NCI-H510A treated with DMSO at 0.1 percent for 48 hours (cell line): ENCODE data around the gene FIBCD1.

ENCODE experiments used
- DNase-seq: peaks from one replicate; lab custom pipeline; 2025; lab: John Stamatoyannopoulos, UW

FIBCD1 gene

DNA sequence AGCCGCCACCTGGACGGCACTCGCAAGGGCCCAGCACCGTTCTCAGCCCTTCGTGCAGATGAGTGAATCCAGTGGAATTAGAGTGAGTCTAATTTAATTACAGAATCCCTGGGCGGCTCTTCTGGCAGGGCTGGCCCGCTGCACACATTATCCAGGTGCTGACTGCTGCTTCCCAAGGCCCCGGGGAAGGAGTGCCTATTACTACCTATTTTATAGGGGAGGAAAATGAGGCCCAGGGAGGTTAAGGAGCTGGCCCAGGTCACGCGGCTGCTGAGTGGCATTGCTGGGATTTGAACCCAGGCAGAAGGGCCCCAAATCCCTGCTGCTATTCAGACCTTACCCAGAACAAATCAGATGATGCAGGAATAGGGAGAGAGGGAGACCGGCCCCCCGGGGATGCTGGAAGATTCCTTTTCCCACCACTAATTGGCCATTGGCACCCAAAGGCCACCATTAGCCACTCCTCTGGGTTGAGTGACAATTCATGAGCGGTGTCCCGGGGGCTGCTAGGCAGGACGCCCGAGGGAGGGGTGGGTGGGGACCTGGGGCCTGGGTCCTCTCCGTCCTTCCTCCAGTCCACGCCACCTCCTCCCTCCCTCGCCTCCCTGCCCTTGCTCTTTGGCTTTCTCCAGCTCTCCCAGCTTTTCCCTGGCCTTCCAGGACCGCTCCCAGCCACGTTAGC is 32.2 kb downstream of the FIBCD1 start:
- DNase-seq, result no peak

DNA sequence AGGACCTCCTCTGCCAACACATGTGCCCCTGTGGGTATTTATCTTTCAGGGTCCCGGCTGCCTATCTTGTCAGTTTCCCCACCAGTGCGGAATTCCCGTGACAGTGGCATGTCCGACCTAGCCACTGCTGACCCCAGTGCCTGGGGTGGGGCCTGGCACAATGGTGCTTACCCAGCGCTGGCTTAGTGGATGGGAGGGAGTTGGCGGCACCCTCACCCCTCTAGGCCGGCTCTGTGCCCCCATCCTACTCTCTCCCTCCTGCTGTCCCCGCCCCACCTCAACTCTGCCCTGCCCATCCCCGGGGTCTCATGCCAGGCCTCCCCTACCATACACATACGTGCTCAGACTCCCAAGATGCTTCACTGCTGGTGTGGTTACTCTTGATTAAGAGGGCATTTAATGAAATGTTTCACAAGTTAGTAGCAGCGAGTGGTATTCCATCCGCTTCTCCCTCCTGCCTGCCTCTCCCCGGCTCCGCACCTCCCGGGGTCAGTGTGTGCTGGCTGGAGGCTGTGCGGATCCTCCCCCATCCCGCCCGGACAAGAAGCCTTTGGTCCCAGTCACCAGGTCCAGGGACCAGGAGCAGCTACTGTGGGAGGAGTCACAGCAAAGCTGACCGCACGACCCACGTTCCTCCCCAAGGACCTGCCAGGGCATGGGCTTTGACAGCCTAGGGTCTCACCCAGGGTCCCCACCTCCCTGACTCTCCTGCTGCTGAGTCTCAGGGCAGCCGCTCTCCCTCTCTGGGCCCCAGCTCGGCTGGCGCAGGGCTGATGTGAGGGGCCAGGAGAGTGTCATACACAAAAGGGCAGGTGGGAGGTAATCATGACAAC is 32.9 kb downstream of the FIBCD1 start:
- no peak for DNase-seq

DNA sequence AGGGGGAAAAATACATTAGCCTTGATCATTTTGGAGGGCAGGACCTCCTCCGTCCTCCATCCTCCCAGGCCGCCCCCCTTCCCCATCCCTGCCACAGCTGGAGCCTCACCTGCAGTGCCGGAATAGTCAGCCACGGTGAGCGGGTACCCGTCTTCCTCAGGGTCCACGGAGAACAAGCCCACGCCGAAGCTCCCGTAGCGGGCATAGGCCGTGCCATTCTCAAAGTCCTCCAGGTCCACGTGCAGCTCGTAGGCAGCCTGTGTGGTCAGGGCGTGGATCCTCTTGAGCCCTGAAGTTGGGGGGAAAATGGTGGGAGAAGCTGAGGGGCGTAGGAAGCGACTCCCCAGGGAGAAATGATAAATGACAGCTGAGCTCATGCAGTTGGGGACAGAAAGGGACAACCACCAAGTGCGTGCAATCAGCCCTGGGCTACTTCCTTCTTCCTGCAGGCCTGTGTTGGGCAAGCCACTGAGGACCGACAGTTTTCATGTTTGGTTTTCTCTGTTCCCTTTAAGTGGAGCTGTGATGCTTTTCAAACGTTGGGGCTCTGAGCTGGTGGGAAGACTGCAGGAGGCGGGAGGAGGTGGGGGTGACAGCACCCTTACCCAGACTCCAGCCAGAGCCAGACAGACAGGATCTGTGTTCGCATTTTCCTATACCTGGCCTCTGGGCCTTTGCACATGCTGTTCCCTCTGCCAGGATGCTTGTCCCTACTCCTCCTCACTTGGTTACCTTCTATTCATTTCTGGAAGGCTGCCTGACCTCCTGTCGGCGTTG is 33.7 kb downstream of the FIBCD1 start:
- DNase-seq, result no peak

DNA sequence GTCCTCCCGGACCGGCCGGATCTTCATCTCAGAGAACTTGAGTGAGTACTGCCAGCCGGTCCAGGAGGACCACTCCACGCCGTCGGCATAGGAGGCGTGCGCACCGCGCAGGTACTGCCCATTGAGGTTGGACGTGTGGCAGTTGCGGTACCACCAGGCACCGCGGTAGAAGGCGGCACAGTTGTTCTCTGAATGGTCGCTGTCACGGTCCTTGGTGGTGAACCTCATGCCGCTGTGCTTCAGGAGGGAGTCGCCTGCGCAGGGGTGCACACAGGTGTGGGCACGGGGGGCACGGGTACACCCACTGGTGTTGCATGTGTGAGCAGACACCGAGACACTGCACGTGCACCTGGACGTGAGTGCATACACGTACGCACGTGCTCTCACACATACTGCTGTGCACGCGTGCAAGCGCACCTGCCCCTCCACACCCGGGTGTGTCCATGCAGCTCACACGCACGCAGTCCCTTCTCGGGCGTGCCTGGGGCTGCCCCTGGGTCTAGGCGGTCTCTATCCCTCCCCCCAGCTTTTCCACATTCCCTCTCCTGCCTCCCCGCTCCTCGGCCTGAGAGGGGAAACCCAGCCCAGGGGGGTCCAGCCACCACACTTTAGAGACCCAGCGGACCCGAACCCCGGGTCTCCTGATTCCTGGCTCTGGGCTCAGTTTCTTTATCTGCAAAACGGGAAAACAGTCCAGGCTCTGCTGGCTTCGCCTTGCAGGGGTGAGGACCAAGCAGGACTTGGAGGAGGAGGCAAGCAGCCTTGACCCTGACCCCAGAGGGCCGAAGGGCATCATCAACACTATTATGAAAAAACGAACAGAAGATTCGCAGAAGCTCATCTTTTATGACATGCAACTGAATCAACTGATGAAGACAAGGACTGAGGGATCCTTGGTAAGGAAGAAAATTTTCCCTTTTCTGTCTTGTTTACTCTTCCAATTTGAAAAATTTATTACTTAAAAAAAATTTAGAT is 34.7 kb downstream of the FIBCD1 start:
- no peak for DNase-seq

DNA sequence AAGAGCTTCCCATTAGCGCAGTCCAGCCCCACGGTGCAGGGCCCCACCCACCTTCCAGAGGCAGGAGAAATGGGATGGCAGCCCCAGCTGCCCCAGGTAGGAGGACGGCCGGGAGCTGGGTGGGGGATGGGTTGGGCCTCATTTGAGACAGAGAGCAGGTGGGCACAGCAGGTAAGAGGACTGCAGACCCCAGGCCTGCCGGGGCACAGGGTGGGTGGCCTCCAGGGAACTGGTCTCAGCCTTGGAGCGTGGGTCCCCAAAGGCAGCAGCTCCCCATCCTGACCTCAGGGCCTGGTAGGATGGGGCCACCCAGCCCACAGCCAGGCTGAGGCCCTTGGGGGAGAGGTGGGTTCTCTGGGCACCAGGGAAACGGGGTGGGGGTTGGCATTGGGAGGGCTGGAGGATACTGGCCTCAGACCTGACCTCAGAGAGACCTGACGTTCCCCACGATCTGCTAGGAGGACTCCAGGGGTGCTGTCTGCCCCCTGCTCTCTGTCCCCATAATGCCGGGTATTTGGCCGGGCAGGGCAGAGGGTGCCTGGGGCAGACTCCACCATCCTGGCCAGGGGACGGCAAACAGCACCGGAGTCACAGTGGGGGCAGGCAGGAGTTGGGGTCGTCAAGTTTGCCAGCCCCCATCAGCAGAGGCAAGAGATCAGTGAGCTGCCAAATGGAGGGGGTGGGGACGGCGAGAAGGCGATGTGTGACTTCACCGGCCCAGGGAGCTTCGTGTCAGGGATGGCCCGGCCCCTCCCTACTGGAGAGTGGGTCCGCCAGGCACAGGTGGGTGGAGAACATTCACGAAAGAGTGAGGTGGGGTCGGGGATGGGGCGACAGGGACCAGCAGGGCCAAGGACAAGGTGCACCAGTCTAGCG is 35.6 kb downstream of the FIBCD1 start:
- DNase-seq, result no peak

DNA sequence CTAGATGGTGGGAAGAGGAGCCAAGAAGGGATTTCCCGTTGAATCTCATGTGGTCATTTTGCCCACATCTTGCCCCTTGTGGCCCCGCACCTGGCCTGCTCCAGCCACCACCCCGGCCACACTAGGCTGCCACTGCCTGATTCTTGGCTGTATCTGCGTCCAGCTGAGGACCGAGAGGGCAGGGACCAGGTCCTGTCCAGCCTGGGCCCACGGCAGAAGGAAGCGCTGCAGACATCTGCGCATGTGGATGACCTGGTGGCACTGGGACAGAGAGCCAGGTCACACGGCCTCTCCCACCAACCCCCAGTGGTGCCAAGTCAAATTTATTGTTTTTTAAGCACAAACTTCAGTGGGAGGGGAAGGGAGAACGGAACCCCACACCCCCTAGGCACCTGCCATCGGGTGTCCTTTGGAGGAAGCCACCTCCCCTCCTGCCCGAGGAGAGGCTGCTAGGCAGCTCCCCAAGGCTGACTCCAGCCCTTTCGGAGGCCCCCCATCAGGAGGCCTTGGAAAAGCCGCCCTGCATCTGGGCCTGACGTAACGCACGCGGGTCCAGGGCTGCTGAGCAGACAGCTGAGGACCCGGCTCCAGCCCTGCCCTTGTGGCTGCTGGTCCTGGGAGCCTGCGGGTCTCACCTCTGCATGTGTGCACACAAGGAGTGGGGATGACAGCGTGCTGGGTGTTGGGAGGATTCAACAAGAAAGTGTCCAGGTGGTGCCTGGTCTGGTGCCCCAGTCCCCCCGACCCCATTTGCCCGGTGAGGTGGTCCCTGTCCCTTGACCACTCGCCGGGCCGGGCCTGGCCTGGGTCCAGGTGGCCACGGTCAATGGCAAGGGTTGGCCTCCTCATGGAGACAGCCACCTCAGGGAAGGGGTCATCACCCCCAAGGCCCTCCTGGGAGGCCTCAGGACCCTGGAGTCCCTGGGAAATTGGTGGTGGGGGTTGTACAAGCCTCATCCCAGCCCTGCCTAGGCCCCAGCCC is 36.6 kb downstream of the FIBCD1 start:
- DNase-seq, result no peak

DNA sequence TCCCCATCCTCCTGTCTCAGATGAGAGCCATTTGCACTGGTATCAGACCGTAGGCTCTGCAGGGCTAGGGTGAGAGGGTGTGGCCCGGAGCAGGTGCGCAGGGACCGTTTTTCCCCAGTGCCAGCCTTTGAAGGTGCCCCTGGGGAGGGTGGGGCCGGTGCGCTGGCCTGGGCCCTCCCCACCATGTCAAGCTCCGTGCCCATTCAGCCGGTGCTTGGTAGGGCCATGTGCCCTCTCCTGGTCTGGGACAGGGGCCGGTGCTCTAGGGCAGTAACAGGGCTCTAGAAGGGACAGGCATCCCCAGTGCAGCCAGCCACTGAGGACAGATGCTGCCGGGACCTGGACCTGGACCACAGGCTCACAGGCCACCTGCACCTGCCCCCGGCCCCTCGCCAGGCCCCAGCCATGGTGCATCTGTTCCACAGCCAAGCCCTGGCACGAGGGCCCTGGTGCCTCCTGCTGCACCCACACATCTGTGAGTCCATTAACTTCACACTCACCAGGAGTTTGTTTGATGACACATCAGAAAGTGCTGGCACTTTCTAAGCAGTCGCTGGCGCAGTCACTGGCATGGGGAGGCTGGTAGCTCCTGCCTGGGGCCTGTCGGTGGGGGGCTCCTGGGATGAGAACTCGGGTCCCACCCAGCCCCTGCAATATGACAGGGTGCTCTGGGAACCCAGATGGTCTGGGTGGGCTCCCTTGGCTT is 37.4 kb downstream of the FIBCD1 start:
- no peak for DNase-seq

DNA sequence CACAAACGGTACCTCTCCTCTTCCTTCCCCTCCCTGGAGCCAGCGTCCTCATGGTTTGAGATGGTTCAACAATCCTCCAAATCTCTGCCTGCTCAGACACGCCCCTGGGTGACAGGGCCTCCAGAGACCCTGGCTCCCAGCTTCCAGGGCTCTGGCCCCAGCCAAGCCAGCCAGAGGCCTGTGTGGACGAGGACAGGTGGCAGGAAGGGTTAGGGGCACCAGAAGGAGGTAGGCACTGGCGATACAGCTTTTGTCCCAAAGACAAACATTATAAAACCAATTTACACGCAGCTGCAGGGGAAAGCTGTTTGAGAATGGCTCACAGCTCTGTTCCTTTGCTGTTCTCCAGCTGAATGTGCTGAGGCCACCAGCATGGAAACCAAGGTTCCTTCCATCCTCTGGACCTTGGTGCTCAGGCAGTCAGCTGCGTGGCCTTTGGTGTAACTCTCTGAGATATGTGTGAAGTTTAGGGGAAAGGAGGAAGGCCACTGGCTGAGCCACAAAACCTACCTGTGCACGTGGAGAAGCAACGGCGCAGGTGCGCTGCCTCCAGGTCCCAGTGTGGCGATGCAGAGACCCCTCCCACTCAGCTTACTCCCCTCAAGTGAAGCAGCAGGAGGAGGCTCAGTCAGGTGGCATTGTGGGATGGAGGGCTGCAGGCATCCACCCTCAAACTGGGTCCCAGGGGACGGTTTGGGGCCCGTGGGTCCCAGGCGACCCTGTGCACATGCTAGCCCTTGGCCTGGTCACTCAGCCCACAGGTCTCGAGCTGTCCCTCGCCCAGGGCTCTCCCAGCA is 38.1 kb downstream of the FIBCD1 start:
- no peak for DNase-seq

DNA sequence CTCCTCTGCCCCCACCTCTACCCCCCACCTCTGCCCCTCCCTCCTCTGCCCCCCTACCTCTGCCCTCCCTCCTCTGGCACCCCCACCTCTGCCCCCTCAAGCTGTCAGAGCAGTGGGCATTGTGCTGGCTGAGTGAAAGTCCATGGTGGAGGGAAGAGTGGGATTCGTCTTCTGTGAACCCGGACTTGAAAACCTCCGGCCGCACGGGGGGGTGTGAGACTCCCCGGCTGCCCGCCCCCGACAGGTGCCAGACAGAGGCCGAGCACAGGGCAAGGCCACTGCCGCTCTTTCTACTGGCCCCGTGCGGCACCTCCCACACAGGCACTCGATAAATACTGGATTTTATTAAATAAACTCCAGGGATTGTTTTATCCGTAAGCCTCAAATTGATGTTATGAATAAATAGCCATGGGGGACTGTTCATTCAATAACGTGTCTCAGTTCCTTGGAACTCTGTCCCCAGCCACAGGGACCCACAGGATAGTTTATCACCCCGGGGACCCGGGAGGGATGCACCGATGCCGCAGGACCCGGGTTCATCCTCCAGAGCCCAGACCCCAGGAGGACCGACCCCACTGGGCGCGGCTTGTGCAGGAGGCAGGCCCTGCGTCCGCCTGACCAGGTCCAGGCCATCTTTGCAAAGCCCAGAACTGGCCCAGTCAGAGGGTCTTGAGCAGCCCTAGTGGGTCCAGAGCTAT is 39.8 kb downstream of the FIBCD1 start:
- no peak for DNase-seq

DNA sequence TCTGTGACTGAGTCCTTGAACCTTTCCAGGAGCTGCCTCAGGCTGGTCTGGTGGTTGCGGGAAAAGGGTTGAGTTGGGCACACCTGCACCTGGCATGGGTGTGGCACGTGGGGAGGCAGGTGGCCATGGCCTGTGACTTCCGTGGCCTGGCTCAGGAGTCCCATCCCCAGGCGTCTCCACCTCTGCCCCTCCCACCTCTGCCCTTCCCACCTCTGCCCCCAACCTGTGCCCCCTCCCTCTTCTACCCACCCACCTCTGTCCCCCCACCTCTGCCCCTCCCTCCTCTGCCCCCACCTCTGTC is 40.5 kb downstream of the FIBCD1 start:
- peak; percentile 24 for DNase-seq

DNA sequence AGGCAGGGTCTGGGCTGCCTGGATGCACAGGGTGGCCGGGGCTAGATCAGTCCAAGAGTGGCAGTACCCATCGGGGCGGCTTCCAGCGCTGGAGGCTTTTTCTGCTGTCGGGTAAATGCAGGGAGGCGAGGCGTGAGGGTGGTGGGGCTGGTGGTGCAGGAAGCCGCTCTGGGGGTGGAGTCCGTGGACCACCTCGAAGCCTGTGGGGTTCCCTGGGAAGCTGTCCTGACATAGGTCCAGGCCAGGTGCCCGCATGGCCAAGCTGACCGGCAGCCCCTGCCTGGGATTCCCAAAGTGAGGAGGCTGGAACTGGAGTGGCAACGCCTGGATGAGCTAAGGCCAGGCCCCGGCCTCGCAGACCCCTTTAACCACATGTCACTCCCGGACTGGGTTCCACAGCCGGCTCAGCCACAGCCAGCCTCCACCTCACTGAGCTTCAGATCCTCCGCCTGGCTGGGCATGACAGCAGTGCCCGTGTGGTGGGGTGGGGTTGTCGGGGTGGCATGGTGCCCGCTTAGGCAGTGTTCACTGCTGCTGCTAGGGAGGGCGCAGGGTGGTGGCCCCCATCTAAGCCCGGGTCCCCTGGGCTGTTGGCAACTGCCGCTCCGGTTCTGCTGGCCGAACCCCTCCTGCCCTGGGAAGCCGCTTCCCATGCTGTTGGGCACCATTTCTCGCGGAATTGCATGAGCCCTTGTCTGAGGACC is 41.0 kb downstream of the FIBCD1 start:
- DNase-seq, result no peak

DNA sequence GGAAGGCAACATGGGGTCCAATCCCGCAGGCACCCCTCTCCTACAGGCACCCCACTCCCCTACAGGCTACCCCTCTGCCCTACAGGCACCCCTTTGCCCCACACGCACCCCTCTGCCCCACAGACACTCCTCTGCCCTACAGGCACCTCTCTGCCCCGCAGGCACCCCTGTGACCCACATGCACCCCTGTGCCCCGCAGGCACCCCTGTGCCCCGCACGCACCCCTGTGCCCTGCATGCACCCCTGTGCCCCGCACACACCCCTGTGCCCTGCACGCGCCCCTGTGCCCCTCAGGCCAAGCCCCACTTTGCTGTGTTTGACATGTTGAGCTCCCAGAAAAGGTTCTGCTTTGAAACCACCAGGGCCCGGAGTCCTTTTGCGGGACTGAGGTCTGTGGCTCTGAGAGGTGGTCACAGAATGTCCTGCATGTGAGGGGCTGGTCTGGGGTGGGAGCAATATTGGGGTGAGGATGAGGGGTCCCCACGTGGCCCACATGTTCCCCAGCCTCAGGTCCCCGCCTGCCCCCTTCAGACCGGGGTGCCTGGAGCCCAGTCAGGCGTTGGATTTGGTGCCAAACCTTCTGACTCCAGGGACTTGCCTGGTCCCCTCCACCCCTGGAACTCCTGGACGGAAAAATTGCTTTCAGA is 41.8 kb downstream of the FIBCD1 start:
- DNase-seq, result no peak

DNA sequence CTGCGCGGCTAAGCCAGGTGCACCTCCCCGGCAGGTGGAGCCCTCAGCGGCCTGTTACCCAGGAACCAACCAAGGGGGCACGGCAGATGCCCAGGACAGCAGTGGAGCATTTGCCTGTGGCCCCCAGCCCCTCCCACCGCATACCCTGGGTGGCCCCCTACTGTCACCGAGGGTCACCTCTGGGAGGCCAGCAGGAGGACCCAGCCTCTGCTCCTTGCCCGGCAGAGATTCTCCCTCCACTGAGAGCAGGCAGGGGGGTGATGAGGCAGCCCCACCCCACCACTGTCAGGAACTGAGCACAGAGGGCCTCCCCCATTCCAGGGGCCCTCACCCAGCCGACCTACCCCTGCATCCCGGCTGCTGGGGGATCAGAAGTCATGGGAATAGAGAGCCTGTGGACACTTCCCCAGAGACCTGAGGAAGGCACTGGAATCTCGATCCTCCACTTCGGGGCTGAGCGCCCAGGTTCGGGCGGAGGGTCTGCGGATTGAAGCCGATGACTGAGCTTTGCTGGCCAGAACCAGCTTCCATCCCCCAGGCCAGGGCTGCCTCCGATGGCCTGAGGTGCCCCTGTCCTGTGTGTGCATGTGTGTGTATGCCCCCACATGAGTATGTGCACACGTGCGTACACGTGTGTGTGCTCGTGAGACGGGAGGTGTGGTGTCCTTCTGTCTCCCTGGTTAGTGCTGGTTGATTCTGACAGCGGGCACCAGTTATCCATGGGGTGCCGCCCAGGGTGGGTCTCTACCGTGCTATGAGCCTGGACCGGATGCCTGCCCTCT is 42.6 kb downstream of the FIBCD1 start, which contains the start of gene QRFP:
Gene QRFP (minus strand): TSS at position 580 of the 782 bp plus-strand sequence. CDS start 2,974 bp downstream, outside the sequence.
- DNase-seq, result no peak

DNA sequence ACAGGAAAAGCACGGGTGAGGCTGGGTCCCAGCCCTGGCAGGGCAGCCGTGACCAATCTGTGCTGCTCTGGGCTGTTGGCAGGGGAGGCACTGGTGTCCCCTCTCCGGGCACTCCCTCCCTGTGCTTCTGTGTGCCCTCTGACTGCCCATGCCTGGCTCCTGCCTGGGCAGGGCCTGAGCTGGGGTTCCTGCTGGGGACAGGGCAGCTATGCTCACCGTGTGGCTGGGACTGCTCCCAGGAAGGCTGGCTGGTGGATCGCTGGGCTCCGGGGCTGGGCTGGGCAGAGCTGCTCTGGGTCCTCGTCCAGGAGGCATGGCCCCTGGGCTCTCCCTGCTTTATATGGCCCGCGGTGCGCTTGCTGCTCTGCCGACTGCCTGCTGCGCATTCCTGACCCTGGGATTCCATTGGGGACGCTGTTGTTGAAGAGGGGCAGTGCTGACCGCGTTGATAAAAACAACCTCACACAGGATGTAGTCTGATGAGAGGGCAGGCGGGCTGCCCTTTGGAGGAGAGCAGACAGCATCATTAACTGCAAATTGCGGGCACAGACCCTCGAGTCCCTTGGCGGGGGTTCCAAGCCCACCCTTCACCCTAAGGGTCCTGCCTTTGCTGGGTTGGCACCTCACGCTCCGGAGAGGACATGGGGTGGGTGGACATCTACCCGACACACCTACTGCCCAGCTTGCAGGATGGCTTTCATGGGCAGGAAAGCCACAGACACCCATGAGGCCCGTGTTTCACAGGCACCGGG is 43.4 kb downstream of the FIBCD1 start:
- DNase-seq, result no peak

DNA sequence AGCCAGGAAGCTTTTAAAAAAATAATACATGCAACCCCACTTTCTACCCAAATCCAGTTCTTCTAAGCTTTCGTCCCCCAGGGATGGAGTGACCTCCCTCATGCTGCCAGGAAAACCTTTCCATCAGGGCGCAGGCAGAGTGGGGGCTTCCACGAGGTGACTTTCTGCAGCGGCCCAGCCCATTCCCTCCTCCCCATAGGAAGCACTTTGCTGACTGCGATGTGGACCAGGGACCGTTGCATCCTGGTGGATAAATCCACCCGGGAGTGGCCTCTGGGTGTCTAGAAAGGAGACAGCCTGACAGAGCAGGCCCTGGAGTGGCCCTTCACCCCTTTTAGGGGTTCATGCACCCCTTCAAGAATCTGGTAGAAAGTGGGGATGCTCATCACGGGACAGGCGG is 44.0 kb downstream of the FIBCD1 start:
- no peak for DNase-seq
